ENCODE data around the gene SYNPO2. TPM values are rescaled to one million over a fixed set of nuclear protein-coding genes. Genes with fewer than 3 reads are reported as not detected.

Gene SYNPO2
- polyA plus RNA-seq, 1 donor (not counting 4 experiments of a cell fraction or from before 2014, with no cell fraction given): 0.34 TPM

- no peak overlapping the region for H3K4me3 ChIP-seq (ENCODE audit: control insufficient read depth in 2 of 3, extremely low read depth in 1 of 3, insufficient read depth in 2 of 3, low read depth in 1 of 3, low read length in 3 of 3)
- no peaks in the 10 kb centered on the region for H3K27me3 ChIP-seq (ENCODE audit: control insufficient read depth, extremely low read depth, insufficient read depth, low read length)
- dilution Hi-C loops (cut with MboI; ENCODE audit: extremely low pct_ligation_motif_present, low sequenced_read_pairs): no loop called here
- H3K79me2 ChIP-seq (ENCODE audit: control insufficient read depth, insufficient read depth, low read length): no peaks in the 10 kb centered on the region
- TF ChIP-seq EZH2 (IDR thresholded peaks at IDR 0.05; ENCODE audit: low read length): no peak
- TF ChIP-seq CTCF (optimal IDR thresholded peaks at IDR 0.05 in 1 of 3, IDR thresholded peaks at IDR 0.05 in 1 of 3, conservative IDR thresholded peaks at IDR 0.05 in 1 of 3; ENCODE audit: extremely low read depth in 1 of 3, insufficient read depth in 2 of 3, low read length in 3 of 3): no peak
- H3K9me1 ChIP-seq (ENCODE audit: control insufficient read depth, extremely low read depth, insufficient read depth, low read length): no peaks in the 10 kb centered on the region
- no peak overlapping the region for H3K4me2 ChIP-seq (ENCODE audit: control insufficient read depth, extremely low read depth, insufficient read depth, low read depth, low read length)
- no peaks in the 10 kb centered on the region for H3K36me3 ChIP-seq (ENCODE audit: control insufficient read depth in 2 of 2, extremely low read depth in 1 of 2, insufficient read depth in 2 of 2, low read length in 2 of 2)
- H3K9me3 ChIP-seq (ENCODE audit: control insufficient read depth, low read depth, low read length): no peaks in the 10 kb centered on the region
- DNase-seq (ENCODE audit: low read depth, low spot score): no peak
- no peak overlapping the region for H2AFZ ChIP-seq (ENCODE audit: control insufficient read depth, low read length)
- H3K4me1 ChIP-seq (ENCODE audit: control insufficient read depth, extremely low read depth, insufficient read depth, low read length): no peaks in the 10 kb centered on the region
- H4K20me1 ChIP-seq (ENCODE audit: control insufficient read depth, extremely low read depth, insufficient read depth, low read length): no peaks in the 10 kb centered on the region
- H3K9ac ChIP-seq (ENCODE audit: control insufficient read depth, extremely low read depth, insufficient read depth, low read length): no peak overlapping the region
- H3K27ac ChIP-seq (ENCODE audit: control insufficient read depth, insufficient read depth, low read length): no peak overlapping the region
- no peak for FAIRE-seq
These were observed 162.0 kb downstream of the SYNPO2 start for GRCh38 chr4:119050527-119051090.

DNA sequence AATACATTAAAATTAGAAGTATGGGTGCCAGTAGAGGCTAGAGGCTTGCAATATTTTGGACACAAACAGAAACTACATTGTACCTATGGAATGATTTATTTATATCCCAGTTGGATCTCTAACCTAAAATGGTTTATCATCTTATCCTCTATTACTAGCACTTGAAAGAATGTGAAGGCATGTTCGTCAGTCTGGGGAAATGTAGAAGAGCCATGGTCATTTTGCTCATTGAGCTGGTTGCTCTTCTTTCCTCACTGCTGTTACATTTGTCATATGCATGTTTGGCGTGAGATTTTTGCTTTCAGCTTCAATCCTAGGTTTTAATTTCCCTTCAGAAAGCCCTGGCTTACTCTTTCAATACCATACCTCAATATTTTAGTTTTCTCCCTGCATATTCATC, 164.6 kb downstream of the SYNPO2 start:
- TF ChIP-seq CTCF (optimal IDR thresholded peaks at IDR 0.05 in 1 of 3, IDR thresholded peaks at IDR 0.05 in 1 of 3, conservative IDR thresholded peaks at IDR 0.05 in 1 of 3; ENCODE audit: extremely low read depth in 1 of 3, insufficient read depth in 2 of 3, low read length in 3 of 3) (no peak), EZH2 (IDR thresholded peaks at IDR 0.05; ENCODE audit: low read length) (no peak)
- no peak overlapping the region for H3K27ac ChIP-seq (ENCODE audit: control insufficient read depth, insufficient read depth, low read length)
- H2AFZ ChIP-seq (ENCODE audit: control insufficient read depth, low read length): no peak overlapping the region
- H3K9me3 ChIP-seq (ENCODE audit: control insufficient read depth, low read depth, low read length): no peaks in the 10 kb centered on the region
- no peaks in the 10 kb centered on the region for H3K9me1 ChIP-seq (ENCODE audit: control insufficient read depth, extremely low read depth, insufficient read depth, low read length)
- H3K9ac ChIP-seq (ENCODE audit: control insufficient read depth, extremely low read depth, insufficient read depth, low read length): no peak overlapping the region
- no peaks in the 10 kb centered on the region for H3K36me3 ChIP-seq (ENCODE audit: control insufficient read depth in 2 of 2, extremely low read depth in 1 of 2, insufficient read depth in 2 of 2, low read length in 2 of 2)
- H3K4me1 ChIP-seq (ENCODE audit: control insufficient read depth, extremely low read depth, insufficient read depth, low read length): no peaks in the 10 kb centered on the region
- FAIRE-seq: no peak
- dilution Hi-C loops (cut with MboI; ENCODE audit: extremely low pct_ligation_motif_present, low sequenced_read_pairs): no loop called here
- no peaks in the 10 kb centered on the region for H3K79me2 ChIP-seq (ENCODE audit: control insufficient read depth, insufficient read depth, low read length)
- no peak overlapping the region for H3K4me3 ChIP-seq (ENCODE audit: control insufficient read depth in 2 of 3, extremely low read depth in 1 of 3, insufficient read depth in 2 of 3, low read depth in 1 of 3, low read length in 3 of 3)
- no peaks in the 10 kb centered on the region for H3K27me3 ChIP-seq (ENCODE audit: control insufficient read depth, extremely low read depth, insufficient read depth, low read length)
- no peak for DNase-seq (ENCODE audit: low read depth, low spot score)
- no peaks in the 10 kb centered on the region for H4K20me1 ChIP-seq (ENCODE audit: control insufficient read depth, extremely low read depth, insufficient read depth, low read length)
- no peak overlapping the region for H3K4me2 ChIP-seq (ENCODE audit: control insufficient read depth, extremely low read depth, insufficient read depth, low read depth, low read length)
